Activated CD8-positive, alpha-beta memory T cell treated with anti-CD3 and anti-CD28 coated beads, Interleukin-2, amount 10 ng/mL, durations not matched to agents 7 days and 5 days (primary cell): ENCODE data around the gene FAM222B. TPM values are rescaled to one million over a fixed set of nuclear protein-coding genes. Genes with fewer than 3 reads are reported as not detected.
A peak's percentile ranks its signal among the peaks of the same experiment; 100 is the strongest.

Source experiments
- ATAC-seq: fragments of 150-1000 bp; cut with Tn5 transposase; one replicate; pipeline ENCODE4 v1.10.0; 2021; ENCODE audit warnings: moderate library complexity
- CTCF ChIA-PET: fragments of 350-600 bp; sonication (Branson Sonifier 250); formaldehyde crosslinking; loops from one replicate; lab custom pipeline; 2021; ENCODE audit warnings: antibody characterized with exemption; lab: Charles Lee
- DNase-seq: peaks from one replicate; pipeline ENCODE4 v3.0.0-alpha.2; 2020
- H3K27ac Mint-ChIP-seq: one replicate; pipeline ENCODE4 v1.8.0; 2021; ENCODE audit warnings: mild to moderate bottlenecking, mixed read lengths
- H3K27me3 Mint-ChIP-seq: one replicate; pipeline ENCODE4 v1.8.0; 2021; ENCODE audit warnings: mixed read lengths
- H3K36me3 Mint-ChIP-seq: one replicate; pipeline ENCODE4 v1.8.0; 2021; ENCODE audit warnings: mild to moderate bottlenecking, mixed read lengths
- H3K4me1 Mint-ChIP-seq: one replicate; pipeline ENCODE4 v1.8.0; 2021; ENCODE audit warnings: mixed read lengths
- H3K4me3 Mint-ChIP-seq: one replicate; pipeline ENCODE4 v1.8.0; 2021; ENCODE audit warnings: mild to moderate bottlenecking, moderate library complexity, mixed read lengths
- H3K9me3 Mint-ChIP-seq: one replicate; pipeline ENCODE4 v1.8.0; 2022; ENCODE audit warnings: low read depth, mixed read lengths
- microRNA-seq: library from miRNA; unstranded; fragments of <30 nt; microRNA quantifications from one replicate; pipeline ENCODE4 v1.2.0, GENCODE V29; 2022
- total RNA-seq, 2 experiments: library from RNA; stranded (reverse); gene quantifications; one replicate each; pipeline ENCODE4 v1.2.3, GENCODE V29; 2021

FAM222B gene
- total RNA-seq, 2 experiments from 2014 or later: 14.5 to 19.6 TPM

GRCh38 chr17:28712032-28712704, 130.4 kb downstream of the FAM222B start:
- Mint-ChIP-seq H3K4me3 (peak overlapping the region; percentile 81), H3K36me3 (peaks cover 3% of the 10 kb centered on the region), H3K9me3 (no peaks in the 10 kb centered on the region), H3K27me3 (peaks cover 27% of the 10 kb centered on the region), H3K27ac (peak overlapping the region; percentile 93), H3K4me1 (peaks cover 17% of the 10 kb centered on the region)
- DNase-seq (peak; percentile 79), ATAC-seq (peak; percentile 35)
- CTCF ChIA-PET: interaction anchor here (1.0 to 5.3 kb wide), 7 partner anchors 13 to 68 kb away, joined by 3 to 52 read pairs (median 12); partner anchors contain the start of genes BLTP2, NEK8 and TLCD1

- ATAC-seq (peak; percentile 49), DNase-seq (peak; percentile 68)
- peak within 1 kb of the TSS; percentile 93 for H3K27ac Mint-ChIP-seq
- peak within 1 kb of the TSS; percentile 81 for H3K4me3 Mint-ChIP-seq
- peaks cover 24% of the 10 kb centered on the region for H3K27me3 Mint-ChIP-seq
- peaks cover 17% of the 10 kb centered on the region for H3K4me1 Mint-ChIP-seq
- CTCF ChIA-PET: interaction anchor here (0.8 to 5.3 kb wide), 11 partner anchors 8 to 67 kb away, joined by 3 to 52 read pairs (median 9); partner anchors contain the start of genes BLTP2, NEK8, RPL23A and SDF2
- no peaks in the 10 kb centered on the region for H3K9me3 Mint-ChIP-seq
- H3K36me3 Mint-ChIP-seq: peaks cover 3% of the 10 kb centered on the region
Observed at GRCh38 chr17:28711723-28712031, 130.9 kb downstream of the FAM222B start, which contains the start of gene PROCA1. TSS of gene PROCA1 (minus strand) at chr17:28711888. CDS start at chr17:28711660, 228 bp downstream.

DNA sequence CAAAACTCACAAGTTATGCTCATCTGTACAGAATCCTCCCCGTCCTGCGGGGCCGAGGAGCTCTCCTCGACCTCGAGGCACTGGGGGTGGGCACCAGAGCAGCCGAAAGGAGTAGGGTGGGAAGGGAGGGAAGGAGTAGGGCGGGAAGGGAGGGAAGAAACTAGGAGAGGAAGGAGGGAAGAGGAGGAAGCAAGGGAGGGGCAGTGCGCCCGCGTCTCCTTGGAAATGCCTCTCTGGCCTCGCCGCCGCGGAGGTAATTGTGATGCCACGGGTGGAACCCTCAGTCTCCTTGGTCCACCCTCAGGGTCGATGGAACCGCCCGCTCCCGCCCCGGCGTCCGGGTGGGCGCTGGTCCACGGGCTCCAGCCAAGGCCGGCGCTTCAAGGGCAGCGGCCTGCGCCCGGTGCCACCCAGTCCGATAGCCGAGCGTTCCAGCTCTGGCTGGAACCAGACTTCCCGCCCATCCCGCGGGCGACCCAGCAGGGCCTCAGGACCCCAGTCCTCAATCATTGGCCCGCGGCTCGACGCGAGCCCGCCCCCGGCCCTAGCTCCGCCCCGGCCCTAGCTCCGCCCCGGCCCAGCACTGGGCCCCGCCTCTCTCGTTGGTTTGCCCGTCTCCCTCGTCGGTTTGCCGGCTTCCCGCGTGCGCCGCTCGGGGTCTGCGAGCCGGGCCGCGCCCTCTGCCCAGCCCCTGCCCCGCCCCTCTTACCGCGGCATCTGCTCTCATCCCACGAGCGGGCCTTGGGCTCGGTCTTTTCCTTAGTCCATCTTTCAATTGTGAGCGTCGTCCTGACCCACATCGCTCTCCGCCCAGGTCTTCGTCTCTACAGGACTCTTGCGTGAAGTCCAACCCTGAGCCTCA, 131.5 kb downstream of the FAM222B start:
- Mint-ChIP-seq H3K27me3 (peaks cover 19% of the 10 kb centered on the region), H3K36me3 (peaks cover 3% of the 10 kb centered on the region), H3K4me3 (peak overlapping the region; percentile 81), H3K9me3 (no peaks in the 10 kb centered on the region), H3K4me1 (peaks cover 17% of the 10 kb centered on the region), H3K27ac (peak overlapping the region; percentile 93)
- ATAC-seq: peak; percentile 93
- DNase-seq: peak; percentile 92
- CTCF ChIA-PET: interaction anchor here (0.7 to 5.3 kb wide), 16 partner anchors 9 to 215 kb away, joined by 3 to 52 read pairs (median 6); partner anchors contain the start of genes BLTP2, NEK8, RPL23A and SDF2

DNA sequence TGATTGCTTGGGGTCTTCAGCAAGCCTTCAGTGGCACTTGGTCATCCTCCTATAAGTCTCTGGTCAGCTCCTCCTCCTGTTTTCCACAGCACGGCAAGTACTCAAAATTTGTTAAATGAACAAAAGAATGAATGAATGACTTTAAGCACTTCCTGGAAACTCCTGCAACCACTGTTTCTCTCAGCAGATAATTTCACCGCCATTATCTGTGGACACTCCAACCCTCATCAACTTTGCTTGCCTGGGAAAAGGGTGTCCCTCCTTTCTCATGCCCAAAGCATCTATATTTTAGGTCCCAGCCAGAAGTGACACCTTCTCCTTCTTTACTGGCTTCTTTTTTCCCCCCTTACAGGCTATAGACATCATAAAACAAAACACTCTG, 135.3 kb downstream of the FAM222B start:
- Mint-ChIP-seq H3K27me3 (no peaks in the 10 kb centered on the region), H3K4me3 (no peak overlapping the region), H3K9me3 (no peaks in the 10 kb centered on the region), H3K36me3 (peaks cover 8% of the 10 kb centered on the region), H3K27ac (no peak overlapping the region), H3K4me1 (peaks cover 11% of the 10 kb centered on the region)
- DNase-seq (no peak), ATAC-seq (no peak)
- CTCF ChIA-PET: interaction anchor here (0.8 kb wide), 1 partner anchor 56 kb away, joined by 3 read pairs; no protein-coding TSS in a partner anchor

DNA sequence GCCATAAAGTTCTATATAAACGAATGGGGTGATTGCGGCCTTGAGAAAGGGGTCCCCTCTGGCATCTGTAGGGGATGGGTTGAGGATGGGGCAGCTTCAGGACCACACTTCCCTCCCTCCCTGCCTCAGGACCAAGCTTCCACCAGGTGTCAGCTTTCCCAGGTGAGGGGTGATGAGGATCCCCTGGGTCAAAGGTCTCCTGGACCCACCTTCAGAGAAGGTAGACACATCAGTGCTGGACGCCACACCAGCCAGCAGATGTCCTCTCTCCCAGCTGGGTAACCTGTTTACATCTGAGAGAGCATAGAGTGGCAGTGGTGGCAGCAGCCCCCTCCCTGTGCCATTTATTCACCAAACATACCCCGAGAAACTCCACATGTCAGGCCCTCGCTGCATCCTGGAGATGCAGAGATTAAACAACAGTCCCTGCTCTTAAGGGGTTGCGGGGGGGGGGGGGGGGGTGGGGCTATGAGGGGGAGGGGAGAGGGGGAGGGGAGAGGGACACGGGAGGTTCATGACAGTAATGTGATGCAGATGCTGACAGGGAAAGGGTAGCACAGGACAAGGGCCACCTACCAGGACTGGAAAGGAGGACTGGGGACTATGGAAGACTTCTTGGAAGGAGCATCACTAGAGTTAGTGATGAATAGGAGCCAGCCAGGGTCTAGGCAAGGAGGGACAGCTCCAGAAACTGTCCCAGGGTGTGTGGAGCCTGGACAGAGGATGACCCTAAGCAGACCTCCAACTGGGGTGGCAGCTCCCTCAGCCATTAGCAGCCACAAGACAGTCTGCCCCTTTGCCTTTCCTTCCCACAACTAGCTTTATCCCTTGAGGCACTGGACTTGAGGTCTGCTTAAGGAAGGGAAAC, 135.9 kb downstream of the FAM222B start:
- Mint-ChIP-seq H3K27ac (no peak overlapping the region), H3K27me3 (no peaks in the 10 kb centered on the region), H3K36me3 (peaks cover 11% of the 10 kb centered on the region), H3K4me1 (peaks cover 8% of the 10 kb centered on the region), H3K9me3 (no peaks in the 10 kb centered on the region), H3K4me3 (no peak overlapping the region)
- ATAC-seq (no peak), DNase-seq (no peak)
- CTCF ChIA-PET: interaction anchor here (0.8 kb wide), 1 partner anchor 57 kb away, joined by 3 read pairs; no protein-coding TSS in a partner anchor

Small RNA genes within 50 kb of the gene (microRNA-seq; reads per million reads assigned to microRNA genes)
- not detected for gene MIR451B

Other genes with a start within 250 kb of the FAM222B start
- gene SPAG5, start 243.8 kb downstream of the FAM222B start, total RNA-seq: 100 to 1,000 TPM; 151 to 197 TPM
- gene RSKR, start 228.6 kb downstream of the FAM222B start, total RNA-seq: 10 to 100 TPM; 25.4 to 28.2 TPM
- gene BLTP2, start 197.6 kb downstream of the FAM222B start, total RNA-seq: 100 to 1,000 TPM; 163 to 186 TPM
- gene SDF2, start 180.9 kb downstream of the FAM222B start, total RNA-seq: 10 to 100 TPM; 45.9 to 48.9 TPM
- gene SUPT6H, start 180.6 kb downstream of the FAM222B start, total RNA-seq: 10 to 100 TPM; 64.7 to 81.2 TPM
- 1 to 10 TPM; 6.1 to 9.0 TPM for gene PROCA1, start 130.9 kb downstream of the FAM222B start, total RNA-seq
- 1 to 10 TPM; 5.6 to 8.3 TPM for gene RAB34, start 124.9 kb downstream of the FAM222B start, total RNA-seq
- 1,000 to 10,000 TPM; 1,823 to 1,960 TPM for gene RPL23A, start 122.8 kb downstream of the FAM222B start, total RNA-seq
- gene TLCD1, start 116.6 kb downstream of the FAM222B start, total RNA-seq: 1 to 10 TPM; 3.2 to 5.6 TPM
- 1 to 10 TPM; 3.6 to 5.1 TPM for gene NEK8, start 114.0 kb downstream of the FAM222B start, total RNA-seq
- 100 to 1,000 TPM in 1 of 2 experiments, 10 to 100 TPM in 1; 60.1 to 107 TPM for gene TRAF4, start 98.8 kb downstream of the FAM222B start, total RNA-seq
- 10 to 100 TPM; 46.1 to 50.6 TPM for gene ERAL1, start 12.2 kb upstream of the FAM222B start, total RNA-seq
- gene FLOT2, start 54.9 kb upstream of the FAM222B start, total RNA-seq: 100 to 1,000 TPM; 143 to 191 TPM
- gene DHRS13, start 60.3 kb upstream of the FAM222B start, total RNA-seq: 10 to 100 TPM; 23.1 to 25.9 TPM
- gene PHF12, start 108.7 kb upstream of the FAM222B start, total RNA-seq: 10 to 100 TPM; 79.5 to 85.8 TPM
- gene SEZ6, start 163.2 kb upstream of the FAM222B start, total RNA-seq: not detected
- 1 to 10 TPM; 1.6 to 2.2 TPM for gene PIPOX, start 200.4 kb upstream of the FAM222B start, total RNA-seq